HG03342 (cell line): Measurements from ENCODE around the gene EPN3.

Experiments
- ATAC-seq: cut with Tn5 transposase; IDR thresholded peaks from one replicate; pipeline ENCODE4 v1.9.1; 2021; ENCODE audit warnings: mild to moderate bottlenecking, moderate library complexity; ENCODE audit not compliant: unreplicated experiment

EPN3 gene

GRCh38 chr17:50532452-50533024 lies at the start of gene EPN3:
TSS of gene EPN3 (plus strand) at chr17:50532735. CDS start at chr17:50536557, 3,822 bp downstream.
- no peak for ATAC-seq

- ATAC-seq, result no peak
Observed at GRCh38 chr17:50483266-50483665, 49.3 kb upstream of the EPN3 start.

GRCh38 chr17:50484386-50485155 lies 48.0 kb upstream of the EPN3 start:
- ATAC-seq, result no peak

- no peak for ATAC-seq
Observed at GRCh38 chr17:50487213-50488096, 45.1 kb upstream of the EPN3 start.

DNA sequence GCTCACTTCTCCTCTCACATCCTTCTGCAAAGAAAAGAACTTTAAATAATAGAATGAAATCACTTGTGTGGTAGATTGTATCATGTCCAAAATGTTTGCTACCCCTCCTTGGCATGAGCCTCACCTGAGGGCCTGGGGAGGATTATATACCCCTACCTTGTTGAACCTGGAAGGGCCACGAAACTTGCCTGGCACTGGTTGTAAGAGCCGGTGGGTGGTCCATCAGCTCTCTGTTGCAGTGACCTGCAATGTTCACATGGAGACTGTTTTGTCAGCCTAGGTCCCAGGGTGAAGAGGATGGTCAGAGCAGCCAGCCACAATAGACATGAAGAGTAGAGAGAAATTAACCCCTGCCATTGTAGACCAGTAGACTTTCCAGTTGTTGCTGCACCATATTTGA lies 43.7 kb upstream of the EPN3 start:
- ATAC-seq, result no peak

DNA sequence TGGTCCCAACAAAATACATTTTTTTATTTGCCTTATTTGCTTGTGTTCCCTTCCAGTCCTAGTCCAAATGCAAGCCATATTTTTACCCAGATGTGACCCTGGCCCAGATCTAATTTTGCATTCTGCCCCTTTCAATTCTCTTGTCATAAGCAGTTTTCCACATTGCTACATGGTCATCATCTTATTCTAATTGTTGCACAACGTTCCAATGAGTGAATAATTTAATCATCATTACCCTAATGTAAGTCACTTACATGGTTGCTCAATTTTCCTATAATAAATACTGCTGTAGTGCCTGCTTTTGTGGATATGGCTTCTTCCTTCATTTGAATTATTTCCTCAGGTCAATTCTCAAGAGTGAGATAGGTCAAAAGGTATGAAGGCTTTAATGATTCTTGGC lies 41.0 kb upstream of the EPN3 start:
- ATAC-seq, result no peak

DNA sequence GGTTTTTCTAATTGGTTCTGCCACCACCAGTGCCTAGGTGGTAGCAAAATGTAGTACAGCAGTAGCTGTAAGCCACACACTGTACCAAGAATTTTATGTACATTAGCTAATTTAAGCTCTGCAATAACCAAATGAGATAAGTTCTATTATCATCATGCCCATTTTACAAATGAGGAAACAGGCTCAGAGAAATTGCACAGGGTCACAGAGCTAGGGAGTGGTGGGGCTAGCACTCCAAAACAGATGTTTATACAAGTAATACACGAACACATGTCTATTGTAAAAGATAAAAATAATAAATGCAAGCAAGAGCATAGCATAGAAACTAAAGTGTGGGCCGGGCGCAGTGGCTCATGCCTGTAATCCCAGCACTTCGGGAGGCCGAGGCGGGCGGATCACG lies 40.3 kb upstream of the EPN3 start:
- ATAC-seq, result no peak

DNA sequence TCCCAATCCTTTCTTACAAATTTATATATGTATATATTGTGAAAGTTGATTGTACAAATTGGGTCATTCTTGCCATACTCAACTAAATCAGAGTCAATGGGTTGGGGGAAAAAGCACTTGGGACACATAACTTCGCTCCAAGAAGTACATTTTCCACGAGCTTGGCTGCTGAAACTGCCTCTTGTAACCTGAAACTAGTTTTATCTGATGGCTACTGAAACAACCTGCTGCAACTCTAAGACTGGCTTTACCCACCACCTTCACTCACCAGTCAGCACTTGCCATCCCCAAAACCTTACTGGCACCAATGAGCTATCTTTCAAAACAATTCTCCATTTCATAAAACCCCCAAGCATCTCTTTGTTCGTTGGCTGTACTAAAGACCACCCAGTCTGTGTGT lies 38.8 kb upstream of the EPN3 start:
- no peak for ATAC-seq

- no peak for ATAC-seq
Observed at GRCh38 chr17:50495217-50495823, 37.2 kb upstream of the EPN3 start.

- ATAC-seq, result no peak
Observed at GRCh38 chr17:50495918-50496317, 36.6 kb upstream of the EPN3 start.

DNA sequence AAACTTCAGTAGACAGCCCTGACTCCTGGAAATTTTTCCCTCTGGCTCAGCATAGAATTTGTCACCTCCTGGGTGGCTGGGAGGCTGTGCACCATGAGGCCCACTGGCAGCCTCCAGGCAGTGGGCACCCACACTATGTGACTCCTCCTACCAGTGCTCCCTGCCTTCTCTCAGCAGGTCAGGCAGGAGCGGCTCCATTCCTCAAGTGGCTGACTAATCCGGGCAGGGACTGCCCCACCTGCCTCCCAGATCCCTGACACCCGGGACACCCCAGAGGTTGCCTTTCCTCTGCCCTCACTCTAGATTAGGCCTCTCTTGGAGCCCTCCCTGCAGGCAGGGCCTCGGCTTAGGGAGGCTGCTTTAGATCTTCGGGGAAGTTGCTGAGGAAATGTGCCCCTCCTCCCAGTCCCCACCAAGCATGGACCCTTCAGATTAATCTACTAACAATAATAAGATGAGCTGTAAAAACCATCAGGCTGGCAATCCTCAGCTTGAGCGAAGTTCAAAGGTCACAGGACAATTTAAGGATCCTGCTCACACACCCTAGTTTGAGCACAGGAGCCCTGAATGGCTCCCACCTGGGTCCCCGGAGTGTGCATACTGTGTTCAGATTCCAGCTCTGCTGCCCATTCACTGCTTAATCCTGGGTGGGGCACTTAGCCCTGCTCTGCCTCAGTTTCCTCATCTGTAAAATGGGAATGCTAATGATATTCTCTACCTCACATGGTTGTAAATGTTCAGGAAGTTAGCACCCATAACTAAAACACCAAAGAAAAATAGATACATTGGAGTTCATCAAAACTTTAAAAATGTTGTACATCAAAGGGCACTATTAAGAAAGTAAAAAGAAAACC lies 34.3 kb upstream of the EPN3 start:
- ATAC-seq, result no peak

DNA sequence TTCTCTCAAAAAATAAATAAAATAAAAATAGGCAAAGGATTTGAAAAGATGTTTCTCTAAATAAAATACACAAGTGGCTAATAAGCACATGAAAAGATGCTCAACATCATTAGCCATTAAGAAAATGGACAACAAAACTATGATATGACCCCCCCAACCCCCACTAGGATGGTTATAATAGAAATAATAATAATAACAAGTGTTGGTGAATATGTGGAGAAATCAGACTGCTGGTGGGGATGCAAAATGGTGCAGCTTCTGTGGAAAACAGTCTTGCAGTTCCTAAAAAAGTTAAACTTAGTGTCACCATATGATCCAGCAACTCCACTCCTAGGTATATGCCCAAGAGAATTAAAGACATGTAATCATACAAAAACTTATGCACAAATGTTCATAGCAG lies 33.3 kb upstream of the EPN3 start:
- no peak for ATAC-seq

- no peak for ATAC-seq
Observed at GRCh38 chr17:50499721-50500120, 32.8 kb upstream of the EPN3 start.

DNA sequence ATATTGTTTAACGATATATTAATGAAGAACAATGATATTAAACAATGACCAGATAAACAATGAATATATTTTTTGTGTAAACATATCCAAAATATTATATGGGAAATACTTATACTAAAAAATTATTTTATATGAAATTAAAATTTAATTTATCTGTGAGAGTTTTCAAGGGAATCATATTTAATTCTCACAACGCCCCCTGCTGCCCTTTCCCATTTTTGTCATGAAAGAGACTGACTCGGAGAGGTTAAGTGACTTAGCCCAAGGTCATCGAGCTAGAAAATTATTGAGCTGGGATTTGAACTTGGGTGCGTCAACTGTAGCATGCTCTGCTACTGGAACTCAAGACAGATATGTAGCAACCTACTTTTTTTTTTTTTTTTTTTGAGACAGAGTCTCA lies 31.5 kb upstream of the EPN3 start:
- no peak for ATAC-seq

DNA sequence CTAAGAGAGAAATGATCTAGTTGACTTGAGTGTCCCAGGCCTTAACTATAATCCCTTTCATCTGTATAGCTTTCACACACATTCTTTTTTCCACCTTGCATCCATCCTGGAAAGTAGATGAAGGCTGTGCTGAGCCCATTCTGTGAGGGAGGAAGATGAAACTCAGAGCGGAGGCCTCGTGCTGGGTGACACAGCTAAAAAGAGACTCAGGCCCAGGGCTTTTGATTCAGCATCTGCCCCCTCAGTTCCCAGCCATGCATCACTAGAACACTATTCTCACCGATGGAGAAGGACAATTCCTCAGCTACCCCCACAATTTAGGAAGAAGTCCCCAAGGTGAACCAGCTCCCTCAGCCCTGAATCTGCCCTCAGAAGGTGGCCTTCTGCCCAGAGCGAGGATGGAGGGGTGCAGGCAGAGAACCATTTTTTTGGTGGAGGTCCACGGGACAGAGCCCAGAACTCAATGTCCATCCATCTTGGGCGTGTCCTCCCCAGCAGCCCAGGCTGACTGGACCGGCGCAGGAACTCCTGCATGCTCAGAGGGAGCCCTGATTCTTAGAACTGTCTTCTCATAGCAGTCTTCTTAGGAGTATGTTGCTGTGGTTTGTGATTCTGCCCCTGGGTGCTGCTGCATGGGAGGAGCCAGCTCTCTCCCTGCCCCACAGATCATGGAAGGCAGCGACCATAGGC lies 30.1 kb upstream of the EPN3 start:
- ATAC-seq, result no peak

DNA sequence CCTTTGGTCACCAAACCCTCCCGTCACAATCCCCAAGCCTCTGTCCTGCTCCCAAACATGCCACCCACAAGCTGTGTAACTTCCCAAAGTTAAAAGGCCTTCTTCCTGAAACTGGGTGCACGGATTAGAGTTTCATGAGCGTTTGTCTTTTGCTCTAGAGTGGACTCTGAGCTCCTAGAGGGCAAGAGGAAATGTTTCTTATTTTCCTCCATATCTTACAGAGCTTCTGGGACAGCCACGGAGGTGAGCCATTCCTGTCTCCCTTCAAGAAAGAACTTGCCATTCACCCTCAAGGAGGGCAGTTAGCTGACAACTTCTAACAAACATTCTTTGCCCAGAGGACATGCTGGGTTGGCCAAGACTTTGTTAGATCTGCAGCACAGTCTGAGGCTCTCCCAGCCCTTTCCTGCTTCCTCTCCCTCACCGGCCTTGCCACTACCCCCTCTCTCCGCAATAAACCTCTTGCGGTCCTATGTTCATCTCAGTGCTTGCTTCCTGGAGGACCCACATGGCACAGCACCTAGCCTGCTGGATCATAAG lies 26.9 kb upstream of the EPN3 start:
- ATAC-seq, result no peak

DNA sequence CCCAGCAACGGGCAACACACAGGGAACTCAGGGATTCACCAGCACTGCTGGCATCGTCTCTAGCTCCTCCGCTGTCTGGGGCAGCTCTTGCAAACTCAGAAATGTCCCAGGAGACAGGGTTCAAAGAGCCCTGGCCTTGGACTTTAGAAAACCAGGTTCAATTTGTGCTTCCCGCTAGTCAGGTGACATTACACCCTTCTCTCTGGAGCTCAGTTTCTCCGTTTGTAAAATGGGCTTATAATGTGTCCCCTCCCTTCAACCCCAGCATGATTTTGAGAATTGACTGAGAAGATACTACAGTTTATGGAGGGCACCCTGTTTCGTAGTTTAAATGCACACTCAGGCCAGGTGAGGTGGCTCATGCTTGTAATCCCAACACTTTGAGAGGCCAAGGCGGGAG lies 26.2 kb upstream of the EPN3 start:
- ATAC-seq, result no peak

DNA sequence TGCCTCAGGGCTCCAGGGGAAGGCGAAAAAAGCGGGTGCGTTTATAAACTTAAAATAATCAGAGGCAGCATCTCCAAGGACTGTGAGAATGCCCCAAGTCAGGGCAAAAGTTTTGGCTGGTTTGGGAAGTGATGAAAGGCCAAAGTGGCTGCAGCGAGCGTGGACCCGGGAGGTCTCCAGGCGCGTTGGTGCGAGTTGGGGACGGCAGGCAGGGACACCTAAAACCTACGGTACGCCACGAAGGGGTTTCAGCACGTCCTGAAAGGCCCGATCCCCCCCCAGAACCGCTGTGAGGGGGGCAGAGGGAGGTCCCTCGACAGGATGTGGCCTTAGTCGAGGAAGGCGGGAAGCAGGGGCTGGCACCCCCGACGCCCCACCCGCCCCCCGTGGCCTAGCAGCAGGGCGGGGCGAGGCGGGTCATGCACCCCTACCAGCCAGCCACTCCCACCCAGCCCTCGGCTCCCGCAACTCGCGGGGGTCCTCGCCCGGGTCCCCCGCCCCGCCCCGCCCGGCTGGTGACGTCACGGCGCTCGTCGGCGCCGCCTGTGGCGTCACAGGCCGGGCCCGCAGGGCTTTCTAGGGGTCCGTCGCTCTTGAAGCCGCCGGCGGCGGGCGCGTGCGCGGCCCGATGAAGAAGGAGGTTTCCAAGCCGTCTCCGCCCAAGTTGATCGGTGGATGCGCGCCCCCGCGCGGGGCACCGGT lies 24.5 kb upstream of the EPN3 start, which contains the start of gene MYCBPAP:
Gene MYCBPAP, plus strand, starts transcription at position 569 of the 702 bp plus-strand sequence. CDS start 236 bp downstream, outside the sequence.
- ATAC-seq, result no peak
